Neural progenitor cell (in vitro differentiated cells): Measurements from ENCODE around the gene MKRN3. TPM values are rescaled to one million over a fixed set of nuclear protein-coding genes. Genes with fewer than 3 reads are reported as not detected.

Experiments used
- DNase-seq: peaks from one replicate; pipeline ENCODE4 v3.0.0-alpha.2; 2016; ENCODE audit warnings: low spot score
- H2AFZ ChIP-seq: fragments of 200-600 bp; sonication (generic); replicated peaks from 2 replicates; pipeline ENCODE4 v1.6.1; 2016; ENCODE audit warnings: antibody characterized with exemption
- H3F3A ChIP-seq: fragments of 200-600 bp; sonication (generic); 2 replicates; pipeline ENCODE4 v1.6.1; 2016; ENCODE audit warnings: antibody characterized with exemption, low read depth
- H3K27ac ChIP-seq: fragments of 200-600 bp; sonication (generic); 2 replicates; pipeline ENCODE4 v1.5.1; 2016; ENCODE audit warnings: mild to moderate bottlenecking
- H3K27me3 ChIP-seq: fragments of 200-600 bp; sonication (generic); 2 replicates; pipeline ENCODE4 v1.6.1; 2016; ENCODE audit warnings: mild to moderate bottlenecking, moderate library complexity
- H3K36me3 ChIP-seq: fragments of 200-600 bp; sonication (generic); 2 replicates; pipeline ENCODE4 v1.5.1; 2016
- H3K4me1 ChIP-seq: fragments of 200-600 bp; sonication (generic); 2 replicates; pipeline ENCODE4 v1.6.1; 2016; ENCODE audit warnings: mixed run types
- H3K4me2 ChIP-seq: fragments of 200-600 bp; sonication (generic); 2 replicates; pipeline ENCODE4 v1.6.1; 2016
- H3K4me3 ChIP-seq: fragments of 200-600 bp; sonication (generic); 2 replicates; pipeline ENCODE4 v1.5.1; 2016
- H3K79me2 ChIP-seq: fragments of 200-600 bp; sonication (generic); 2 replicates; pipeline ENCODE4 v1.6.1; 2016; ENCODE audit warnings: low read depth
- H3K9ac ChIP-seq: fragments of 200-600 bp; sonication (generic); 2 replicates; pipeline ENCODE4 v1.6.1; 2016
- H3K9me3 ChIP-seq: fragments of 200-600 bp; sonication (generic); 2 replicates; pipeline ENCODE4 v1.5.1; 2016; ENCODE audit warnings: low read depth
- H4K20me1 ChIP-seq: fragments of 200-600 bp; sonication (generic); 2 replicates; pipeline ENCODE4 v1.6.1; 2016; ENCODE audit warnings: low read depth
- H3K27ac Mint-ChIP-seq: 3 replicates; pipeline ENCODE4 v1.8.0; 2021; ENCODE audit warnings: mixed read lengths
- H3K27me3 Mint-ChIP-seq: 2 replicates; pipeline ENCODE4 v1.8.0; 2022; ENCODE audit warnings: low read depth, mild to moderate bottlenecking, inconsistent platforms, moderate library complexity, mixed read lengths; ENCODE audit not compliant: insufficient read depth
- H3K36me3 Mint-ChIP-seq: 3 replicates; pipeline ENCODE4 v1.8.0; 2021; ENCODE audit warnings: mixed read lengths
- H3K4me1 Mint-ChIP-seq: 3 replicates; pipeline ENCODE4 v1.8.0; 2021; ENCODE audit warnings: mixed read lengths
- H3K4me3 Mint-ChIP-seq: 3 replicates; pipeline ENCODE4 v1.8.0; 2021; ENCODE audit warnings: mild to moderate bottlenecking, moderate library complexity, mixed read lengths
- H3K9me3 Mint-ChIP-seq: 3 replicates; pipeline ENCODE4 v1.8.0; 2020; ENCODE audit warnings: mixed read lengths
- CTCF ChIP-seq: fragments of 200-600 bp; sonication (generic); IDR thresholded peaks from 2 replicates; pipeline ENCODE4 v1.5.1; 2017; ENCODE audit warnings: antibody characterized with exemption, mild to moderate bottlenecking
- EZH2 ChIP-seq: fragments of 200-600 bp; sonication (generic); IDR thresholded peaks from 2 replicates; pipeline ENCODE4 v1.6.1; 2017; ENCODE audit warnings: antibody characterized with exemption, mild to moderate bottlenecking, moderate library complexity
- EZH2phosphoT487 ChIP-seq: fragments of 200-600 bp; sonication (generic); IDR thresholded peaks from 2 replicates; pipeline ENCODE4 v1.6.1; 2017; ENCODE audit warnings: antibody characterized with exemption
- total RNA-seq: library from RNA; depleted of rRNA; stranded (reverse); fragments of >200 nt; gene quantifications from 2 replicates; pipeline ENCODE4 v1.2.3, GENCODE V29; 2015; ENCODE audit warnings: low replicate concordance

MKRN3 gene
- total RNA-seq, 1 donor from 2014 or later, result not detected

GRCh38 chr15:23524816-23525215 lies 40.7 kb upstream of the MKRN3 start:
- H3K4me3 ChIP-seq, result no peak overlapping the region
- H3K27me3 ChIP-seq, result no peaks in the 10 kb centered on the region
- DNase-seq, result no peak
- no peaks in the 10 kb centered on the region for H3F3A ChIP-seq
- no peaks in the 10 kb centered on the region for H4K20me1 ChIP-seq
- Mint-ChIP-seq H3K4me1 (no peaks in the 10 kb centered on the region), H3K9me3 (peaks cover 5% of the 10 kb centered on the region), H3K27me3 (peaks cover under 1% of the 10 kb centered on the region), H3K27ac (no peak overlapping the region), H3K36me3 (no peaks in the 10 kb centered on the region), H3K4me3 (no peak overlapping the region)
- H3K36me3 ChIP-seq, result no peaks in the 10 kb centered on the region
- H3K27ac ChIP-seq, result no peak overlapping the region
- peaks cover 5% of the 10 kb centered on the region for H3K4me1 ChIP-seq
- TF ChIP-seq EZH2 (no peak), EZH2phosphoT487 (no peak), CTCF (no peak)
- H3K79me2 ChIP-seq, result no peaks in the 10 kb centered on the region
- H3K9me3 ChIP-seq, result no peaks in the 10 kb centered on the region
- H3K4me2 ChIP-seq, result no peak overlapping the region
- no peak overlapping the region for H2AFZ ChIP-seq
- H3K9ac ChIP-seq, result no peak overlapping the region

- Histone ChIP-seq H3K4me2 (no peak overlapping the region), H3F3A (no peaks in the 10 kb centered on the region), H3K27me3 (no peaks in the 10 kb centered on the region), H3K9ac (no peak overlapping the region), H2AFZ (no peak overlapping the region), H3K4me1 (peaks cover 5% of the 10 kb centered on the region), H3K4me3 (no peak overlapping the region), H3K9me3 (no peaks in the 10 kb centered on the region), H4K20me1 (no peaks in the 10 kb centered on the region), H3K27ac (no peak overlapping the region), H3K79me2 (no peaks in the 10 kb centered on the region), H3K36me3 (no peaks in the 10 kb centered on the region)
- TF ChIP-seq CTCF, result no peak
- no peak for TF ChIP-seq EZH2
- TF ChIP-seq EZH2phosphoT487, result no peak
- Mint-ChIP-seq H3K9me3 (peaks cover 14% of the 10 kb centered on the region), H3K27ac (no peak overlapping the region), H3K4me1 (no peaks in the 10 kb centered on the region), H3K27me3 (peaks cover 2% of the 10 kb centered on the region), H3K36me3 (peaks cover 3% of the 10 kb centered on the region), H3K4me3 (no peak overlapping the region)
- no peak for DNase-seq
Measured at GRCh38 chr15:23529891-23530290, 35.6 kb upstream of the MKRN3 start.

GRCh38 chr15:23532024-23532423 lies 33.5 kb upstream of the MKRN3 start:
- Histone ChIP-seq H3K4me1 (peaks cover 5% of the 10 kb centered on the region), H3K9ac (no peak overlapping the region), H3K4me2 (no peak overlapping the region), H3K4me3 (no peak overlapping the region), H3K27me3 (no peaks in the 10 kb centered on the region), H2AFZ (no peak overlapping the region), H4K20me1 (no peaks in the 10 kb centered on the region), H3K79me2 (no peaks in the 10 kb centered on the region), H3K36me3 (no peaks in the 10 kb centered on the region), H3K27ac (no peak overlapping the region), H3K9me3 (no peaks in the 10 kb centered on the region), H3F3A (no peaks in the 10 kb centered on the region)
- no peak overlapping the region for H3K27ac Mint-ChIP-seq
- no peak for DNase-seq
- peaks cover 19% of the 10 kb centered on the region for H3K9me3 Mint-ChIP-seq
- peaks cover 2% of the 10 kb centered on the region for H3K27me3 Mint-ChIP-seq
- H3K4me3 Mint-ChIP-seq, result no peak overlapping the region
- no peaks in the 10 kb centered on the region for H3K4me1 Mint-ChIP-seq
- TF ChIP-seq CTCF, result no peak
- no peak for TF ChIP-seq EZH2phosphoT487
- TF ChIP-seq EZH2, result no peak
- peaks cover 3% of the 10 kb centered on the region for H3K36me3 Mint-ChIP-seq

- H3K4me3 Mint-ChIP-seq, result no peak overlapping the region
- no peak for DNase-seq
- H3K4me2 ChIP-seq, result no peak overlapping the region
- peaks cover 3% of the 10 kb centered on the region for H3K4me1 Mint-ChIP-seq
- H3K27me3 Mint-ChIP-seq, result no peaks in the 10 kb centered on the region
- H3K36me3 Mint-ChIP-seq, result no peaks in the 10 kb centered on the region
- H3K9me3 Mint-ChIP-seq, result peaks cover 16% of the 10 kb centered on the region
- no peaks in the 10 kb centered on the region for H4K20me1 ChIP-seq
- no peak overlapping the region for H2AFZ ChIP-seq
- peaks cover 2% of the 10 kb centered on the region for H3K4me1 ChIP-seq
- H3K4me3 ChIP-seq, result no peak overlapping the region
- H3K9ac ChIP-seq, result no peak overlapping the region
- no peak overlapping the region for H3K27ac Mint-ChIP-seq
- H3K27ac ChIP-seq, result no peak overlapping the region
- H3K27me3 ChIP-seq, result no peaks in the 10 kb centered on the region
- no peaks in the 10 kb centered on the region for H3K36me3 ChIP-seq
- no peaks in the 10 kb centered on the region for H3F3A ChIP-seq
- no peaks in the 10 kb centered on the region for H3K79me2 ChIP-seq
- TF ChIP-seq EZH2, result no peak
- no peaks in the 10 kb centered on the region for H3K9me3 ChIP-seq
Measured at GRCh38 chr15:23536659-23537058, 28.8 kb upstream of the MKRN3 start.
